H1 (cell line): Measurements from ENCODE around the gene KCNH6. TPM values are rescaled to one million over a fixed set of nuclear protein-coding genes. Genes with fewer than 3 reads are reported as not detected.

Experiments
- CTCF ChIA-PET: fragments of 300-600 bp; sonication (Branson Sonifier 250); formaldehyde crosslinking; loops from one replicate; lab custom pipeline; 2021; ENCODE audit not compliant: partially characterized antibody; lab: Charles Lee
- POLR2A ChIA-PET: fragments of 300-600 bp; sonication (Branson Sonifier 250); formaldehyde crosslinking; loops from one replicate; lab custom pipeline; 2021; ENCODE audit warnings: inconsistent platforms; ENCODE audit not compliant: partially characterized antibody; lab: Charles Lee
- DNase-seq, 2 experiments: peaks; one replicate each; pipeline versions ENCODE4 v3.0.0 to v3.0.0-alpha.2; 2010 to 2022; ENCODE audit warnings: low spot score in 2 of 2, low read depth in 1 of 2, mixed read lengths in 1 of 2
- FAIRE-seq: peaks from 2 replicates; lab custom pipeline; 2011; peaks lifted over from hg19 to GRCh38; lab: Jason Lieb, UNC
- H2AFZ ChIP-seq: 2 replicates; pipeline ENCODE4 v1.8.1; 2012; ENCODE audit warnings: low read length, inconsistent platforms
- H2AK5ac ChIP-seq: 2 replicates; pipeline ENCODE4 v1.6.1; 2013; ENCODE audit warnings: low read depth, low read length
- H2BK120ac ChIP-seq: replicated peaks from 2 replicates; pipeline ENCODE3; 2013; ENCODE audit warnings: low read depth, low read length, inconsistent platforms
- H2BK12ac ChIP-seq: 2 replicates; pipeline ENCODE4 v1.6.1; 2013; ENCODE audit warnings: low read depth, low read length
- H2BK15ac ChIP-seq: 2 replicates; pipeline ENCODE4 v1.6.1; 2013; ENCODE audit warnings: low read length
- H2BK20ac ChIP-seq: 2 replicates; pipeline ENCODE4 v1.6.1; 2013; ENCODE audit warnings: low read length
- H2BK5ac ChIP-seq: 2 replicates; pipeline ENCODE4 v1.6.1; 2013; ENCODE audit warnings: low read depth, low read length
- H3K14ac ChIP-seq: 2 replicates; pipeline ENCODE4 v1.6.1; 2013; ENCODE audit warnings: inconsistent platforms; ENCODE audit not compliant: insufficient read length
- H3K18ac ChIP-seq: 2 replicates; pipeline ENCODE4 v1.6.1; 2013; ENCODE audit warnings: low read length; ENCODE audit errors: extremely low read depth
- H3K23ac ChIP-seq: 2 replicates; pipeline ENCODE4 v1.6.1; 2013; ENCODE audit warnings: inconsistent platforms; ENCODE audit not compliant: insufficient read length
- H3K23me2 ChIP-seq: 2 replicates; pipeline ENCODE4 v1.6.1; 2013; ENCODE audit warnings: low read depth, low read length
- H3K27ac ChIP-seq: 2 replicates; pipeline ENCODE4 v1.6.1; 2011; ENCODE audit warnings: low read depth, low read length, inconsistent platforms
- H3K27me3 ChIP-seq, 4 experiments: replicated peaks in 1 of 4; 1 replicate in 1 of 4; 2 replicates in 3 of 4; pipeline versions ENCODE4 v1.6.1 to v1.8.1; 2011 to 2013; ENCODE audit warnings: low read length in 3 of 4, mild to moderate bottlenecking in 3 of 4, inconsistent platforms in 2 of 4, mixed read lengths in 2 of 4, moderate library complexity in 1 of 4; ENCODE audit not compliant: control insufficient read depth in 3 of 4, insufficient read depth in 3 of 4; ENCODE audit errors: extremely low read depth in 1 of 4
- H3K36me3 ChIP-seq, 4 experiments: 2 replicates each; pipeline versions ENCODE4 v1.6.1 to v1.8.1; 2011 to 2013; ENCODE audit warnings: mild to moderate bottlenecking in 4 of 4, low read length in 3 of 4, moderate library complexity in 2 of 4, control low read depth in 1 of 4, inconsistent platforms in 1 of 4; ENCODE audit not compliant: insufficient read depth in 4 of 4, control insufficient read depth in 2 of 4
- H3K4ac ChIP-seq: replicated peaks from 2 replicates; pipeline ENCODE3; 2013; ENCODE audit warnings: low read length, low read depth, mixed read lengths, inconsistent platforms; ENCODE audit not compliant: insufficient read length
- H3K4me1 ChIP-seq, 4 experiments: replicated peaks in 1 of 4; 1 replicate in 1 of 4; 2 replicates in 3 of 4; pipeline versions ENCODE4 v1.6.1 to v1.8.1; 2011 to 2013; ENCODE audit warnings: low read length in 3 of 4, inconsistent platforms in 2 of 4, mixed read lengths in 1 of 4; ENCODE audit not compliant: insufficient read depth in 4 of 4, control insufficient read depth in 3 of 4
- H3K4me2 ChIP-seq, 2 experiments: 2 replicates each; pipeline versions ENCODE4 v1.6.1 to v1.8.1; 2011 to 2013; ENCODE audit warnings: low read depth in 2 of 2, low read length in 2 of 2, control low read depth in 1 of 2, inconsistent platforms in 1 of 2, mild to moderate bottlenecking in 1 of 2; ENCODE audit not compliant: insufficient read depth in 1 of 2
- H3K4me3 ChIP-seq, 4 experiments: fragments of 200-600, 300-600 bp in 1 of 4; sonication (generic), shearing (Covaris generic), sonication (Bioruptor Twin) in 1 of 4; 2 replicates each; pipeline versions ENCODE4 v1.5.1 to v1.8.1; 2011 to 2016; ENCODE audit warnings: low read length in 4 of 4, low read depth in 3 of 4, control low read depth in 2 of 4, inconsistent platforms in 2 of 4, mild to moderate bottlenecking in 2 of 4, mixed read lengths in 1 of 4, moderate library complexity in 1 of 4; ENCODE audit not compliant: insufficient read depth in 2 of 4; ENCODE audit errors: extremely low read depth in 1 of 4
- H3K56ac ChIP-seq: replicated peaks from 2 replicates; pipeline ENCODE3; 2013; ENCODE audit warnings: low read depth, mild to moderate bottlenecking, mixed read lengths, low read length, inconsistent platforms; ENCODE audit not compliant: insufficient read length
- H3K79me1 ChIP-seq: 2 replicates; pipeline ENCODE4 v1.6.1; 2013; ENCODE audit warnings: low read depth, low read length, control low read depth
- H3K79me2 ChIP-seq, 2 experiments: 2 replicates each; pipeline versions ENCODE4 v1.6.1 to v1.8.1; 2012 to 2013; ENCODE audit warnings: low read length in 2 of 2, mild to moderate bottlenecking in 2 of 2, inconsistent platforms in 1 of 2; ENCODE audit not compliant: insufficient read depth in 2 of 2, control insufficient read depth in 1 of 2
- H3K9ac ChIP-seq, 4 experiments: replicated peaks in 1 of 4; 1 replicate in 1 of 4; 2 replicates in 3 of 4; pipeline versions ENCODE4 v1.6.1 to v1.8.1; 2011 to 2013; ENCODE audit warnings: low read depth in 3 of 4, low read length in 3 of 4, control low read depth in 2 of 4, mild to moderate bottlenecking in 2 of 4, moderate library complexity in 2 of 4, inconsistent platforms in 1 of 4; ENCODE audit errors: extremely low read depth in 1 of 4
- H3K9me3 ChIP-seq, 2 experiments: 2 replicates each; pipeline versions ENCODE4 v1.6.1 to v1.8.1; 2012 to 2013; ENCODE audit warnings: mild to moderate bottlenecking in 2 of 2, moderate library complexity in 2 of 2, control low read depth in 1 of 2, inconsistent platforms in 1 of 2, low read depth in 1 of 2, low read length in 1 of 2, mixed read lengths in 1 of 2; ENCODE audit not compliant: insufficient read depth in 2 of 2
- H4K20me1 ChIP-seq, 2 experiments: replicated peaks in 1 of 2; 2 replicates each; pipeline versions ENCODE3 to v1.8.1; 2011 to 2013; ENCODE audit warnings: inconsistent platforms in 2 of 2, low read length in 2 of 2, mild to moderate bottlenecking in 1 of 2; ENCODE audit not compliant: insufficient read depth in 2 of 2, control insufficient read depth in 1 of 2
- H4K5ac ChIP-seq: 2 replicates; pipeline ENCODE4 v1.6.1; 2013; ENCODE audit warnings: low read length, low read depth, mixed read lengths, inconsistent platforms; ENCODE audit not compliant: insufficient read length
- H4K8ac ChIP-seq: 2 replicates; pipeline ENCODE4 v1.8.0; 2013; ENCODE audit warnings: mild to moderate bottlenecking, moderate library complexity, low read length, inconsistent platforms; ENCODE audit not compliant: insufficient read depth; ENCODE audit errors: extremely low read depth
- H4K91ac ChIP-seq: replicated peaks from 2 replicates; pipeline ENCODE3; 2013; ENCODE audit warnings: low read length, mixed read lengths, inconsistent platforms; ENCODE audit not compliant: insufficient read length
- CEBPB ChIP-seq: IDR thresholded peaks from 2 replicates; pipeline ENCODE4 v1.6.1; 2012; ENCODE audit warnings: low read depth, low read length
- CHD1 ChIP-seq: IDR thresholded peaks from 2 replicates; pipeline ENCODE4 v1.6.1; 2012; ENCODE audit warnings: low read depth, low read length, improper control_type of control experiment
- RAD21 ChIP-seq, 2 experiments: IDR thresholded peaks in 1 of 2; conservative IDR thresholded peaks in 1 of 2; 2 replicates each; pipeline ENCODE4 v1.6.1; 2011; ENCODE audit warnings: low read depth in 2 of 2, low read length in 2 of 2, improper control_type of control experiment in 1 of 2, inconsistent platforms in 1 of 2, mild to moderate bottlenecking in 1 of 2, moderate library complexity in 1 of 2
- TAF7 ChIP-seq: optimal IDR thresholded peaks from 2 replicates; pipeline ENCODE3; 2011; ENCODE audit warnings: low read depth, mild to moderate bottlenecking, inconsistent platforms, low read length, moderate library complexity, borderline replicate concordance
- WGBS, 2 experiments: shearing (Covaris generic) in 1 of 2; methylation state at CpG; one replicate each; pipeline versions ENCODE4 v1.1.6 to v1.1.7; 2013 to 2015; ENCODE audit warnings: low lambda C conversion rate in 2 of 2, mixed read lengths in 2 of 2, inconsistent platforms in 1 of 2, low coverage in 1 of 2, missing lambda C conversion rate in 1 of 2; ENCODE audit not compliant: insufficient replicate concordance in 2 of 2, insufficient coverage in 1 of 2, insufficient read length in 1 of 2; ENCODE audit errors: extremely low coverage in 1 of 2, missing lambda C conversion rate in 1 of 2; 5-methylcytosine and 5-hydroxymethylcytosine counted together
- polyA plus RNA-seq, 7 experiments: library from polyadenylated mRNA; depleted of rRNA in 3 of 7; stranded (reverse) in 5 of 7; unstranded in 2 of 7; fragments of >200 nt in 5 of 7; fragments of 200-250 nt in 2 of 7; gene quantifications; 1 replicate in 5 of 7; 2 replicates in 1 of 7; 4 replicates in 1 of 7; pipeline versions ENCODE4 v1.2.1 to v1.2.3, GENCODE V29; 2011 to 2013; ENCODE audit warnings: missing spikeins in 2 of 7, mixed read lengths in 2 of 7
- total RNA-seq: library from RNA; stranded (reverse); fragmentation: NEBNext Ultra II Directional; extraction: Animal tissue kit (Norgen Biotek cat#: 25700); gene quantifications from 2 replicates; pipeline ENCODE4 v1.2.1, GENCODE V29; 2021
- TF ChIP-seq, protein P1 (sequence below), 3 experiments: IDR thresholded peaks; 1 replicate in 2 of 3; 2 replicates in 1 of 3; pipeline versions ENCODE4 v1.5.1 to v1.6.1; 2011; ENCODE audit warnings: low read length in 3 of 3, mild to moderate bottlenecking in 3 of 3, inconsistent platforms in 2 of 3, low read depth in 1 of 3, moderate library complexity in 1 of 3; ENCODE audit not compliant: insufficient read depth in 1 of 3; ENCODE audit errors: control extremely low read depth in 1 of 3

KCNH6 gene
- total and polyA plus RNA-seq, 2 of the 8 experiments (the other 6 are each of a cell fraction or from before 2014, with no cell fraction given): 1.8 to 3.6 TPM

DNA sequence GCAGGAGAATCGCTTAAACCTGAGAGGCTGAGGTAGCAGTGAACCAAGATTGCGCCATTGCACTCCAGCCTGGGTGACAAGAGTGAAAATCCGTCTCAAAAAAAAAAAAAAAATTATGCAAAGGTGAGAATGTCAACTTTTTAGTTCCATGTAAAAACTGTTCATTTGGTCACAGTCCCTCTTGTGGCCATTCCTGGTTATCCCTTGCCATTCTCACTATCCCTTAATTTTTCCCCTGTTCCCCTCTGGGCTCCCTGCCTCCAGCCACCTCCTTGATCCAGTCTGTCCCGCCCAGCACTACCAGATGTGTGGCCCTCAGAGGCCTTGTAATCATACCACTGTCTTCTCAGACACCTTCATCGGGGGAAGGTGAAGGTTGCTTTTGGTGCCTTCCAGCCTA is 50.5 kb downstream of the KCNH6 start:
- no peak overlapping the region for H4K91ac ChIP-seq
- 78% methylated on average over 5 of the region's 5 CpGs; no CpG with 5 or more reads in 1 of the 2 experiments for WGBS, 2 experiments
- TF ChIP-seq TAF7 (no peak), CHD1 (no peak), RAD21 (IDR thresholded peaks at IDR 0.05 in 1 of 2, conservative IDR thresholded peaks at IDR 0.05 in 1 of 2; ENCODE audit: low read depth in 2 of 2, low read length in 2 of 2) (peak; percentile 43 to 45; a peak in 3 of 4 replicates), CEBPB (0 out of 2 replicates have a peak, but pooled peaks have one; percentile 1)
- TF ChIP-seq, protein P1, sequence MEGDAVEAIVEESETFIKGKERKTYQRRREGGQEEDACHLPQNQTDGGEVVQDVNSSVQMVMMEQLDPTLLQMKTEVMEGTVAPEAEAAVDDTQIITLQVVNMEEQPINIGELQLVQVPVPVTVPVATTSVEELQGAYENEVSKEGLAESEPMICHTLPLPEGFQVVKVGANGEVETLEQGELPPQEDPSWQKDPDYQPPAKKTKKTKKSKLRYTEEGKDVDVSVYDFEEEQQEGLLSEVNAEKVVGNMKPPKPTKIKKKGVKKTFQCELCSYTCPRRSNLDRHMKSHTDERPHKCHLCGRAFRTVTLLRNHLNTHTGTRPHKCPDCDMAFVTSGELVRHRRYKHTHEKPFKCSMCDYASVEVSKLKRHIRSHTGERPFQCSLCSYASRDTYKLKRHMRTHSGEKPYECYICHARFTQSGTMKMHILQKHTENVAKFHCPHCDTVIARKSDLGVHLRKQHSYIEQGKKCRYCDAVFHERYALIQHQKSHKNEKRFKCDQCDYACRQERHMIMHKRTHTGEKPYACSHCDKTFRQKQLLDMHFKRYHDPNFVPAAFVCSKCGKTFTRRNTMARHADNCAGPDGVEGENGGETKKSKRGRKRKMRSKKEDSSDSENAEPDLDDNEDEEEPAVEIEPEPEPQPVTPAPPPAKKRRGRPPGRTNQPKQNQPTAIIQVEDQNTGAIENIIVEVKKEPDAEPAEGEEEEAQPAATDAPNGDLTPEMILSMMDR (IDR thresholded peaks at IDR 0.05; ENCODE audit: control extremely low read depth in 1 of 3, insufficient read depth in 1 of 3, low read depth in 1 of 3, low read length in 3 of 3): peak in 2 of 3 experiments; percentile 43 to 61; a peak in 3 of 4 replicates
- H2AFZ ChIP-seq: no peak overlapping the region
- no peak overlapping the region for H2AK5ac ChIP-seq
- FAIRE-seq (no peak), DNase-seq (no peak)
- no peak overlapping the region for H2BK5ac ChIP-seq
- H3K27ac ChIP-seq: no peak overlapping the region
- ChIA-PET POLR2A (interaction anchor here (0.7 kb wide), 1 partner anchor 32 kb away, joined by 3 read pairs; no protein-coding TSS in a partner anchor), CTCF (interaction anchor here (0.6 to 6.2 kb wide), 23 partner anchors 9 to 984 kb away, joined by 3 to 27 read pairs (median 3); partner anchors contain the start of gene MAP3K3)
- no peak overlapping the region for H3K4me2 ChIP-seq
- H3K36me3 ChIP-seq: no peaks in the 10 kb centered on the region
- H3K9me3 ChIP-seq: no peaks in the 10 kb centered on the region
- H3K9ac ChIP-seq: no peak overlapping the region
- H3K23me2 ChIP-seq: no peaks in the 10 kb centered on the region; the same call in 1 of the 2 replicates
- no peak overlapping the region for H4K5ac ChIP-seq
- H3K79me1 ChIP-seq: peaks cover 2% of the 10 kb centered on the region
- no peaks in the 10 kb centered on the region for H3K27me3 ChIP-seq
- no peak overlapping the region for H2BK20ac ChIP-seq
- H3K4me1 ChIP-seq: no peaks in the 10 kb centered on the region; a peak in 1 of 7 replicates
- no peak overlapping the region for H2BK12ac ChIP-seq
- no peak overlapping the region for H3K4me3 ChIP-seq
- H4K20me1 ChIP-seq: peaks cover 9 to 11% of the 10 kb centered on the region in 2 experiments
- H2BK120ac ChIP-seq: no peak overlapping the region
- H3K4ac ChIP-seq: no peak overlapping the region
- H3K79me2 ChIP-seq: peaks cover 0 to 63% of the 10 kb centered on the region in 2 experiments; a peak in 2 of 4 replicates
- no peak overlapping the region for H3K23ac ChIP-seq
- no peak overlapping the region for H3K56ac ChIP-seq
- H3K18ac ChIP-seq: no peak overlapping the region
- H3K14ac ChIP-seq: no peak overlapping the region
- H4K8ac ChIP-seq: no peak overlapping the region
- no peak overlapping the region for H2BK15ac ChIP-seq
